OCI-LY7 (cell line): ENCODE results near the gene TMEM270.

Source experiments
- EZH2phosphoT487 ChIP-seq: fragments of 200-600 bp; sonication (generic); IDR thresholded peaks from 2 replicates; pipeline ENCODE4 v1.6.1; 2018; ENCODE audit warnings: low read depth, borderline replicate concordance, mild to moderate bottlenecking, mixed run types, antibody characterized with exemption, low read length, moderate library complexity, mixed read lengths
- TF ChIP-seq, protein P1 (sequence below): fragments of 200-600 bp; sonication (generic); conservative IDR thresholded peaks from 2 replicates; pipeline ENCODE4 v1.5.1; 2014; ENCODE audit warnings: mild to moderate bottlenecking, antibody characterized with exemption, low read length, moderate library complexity, mixed read lengths

DNA sequence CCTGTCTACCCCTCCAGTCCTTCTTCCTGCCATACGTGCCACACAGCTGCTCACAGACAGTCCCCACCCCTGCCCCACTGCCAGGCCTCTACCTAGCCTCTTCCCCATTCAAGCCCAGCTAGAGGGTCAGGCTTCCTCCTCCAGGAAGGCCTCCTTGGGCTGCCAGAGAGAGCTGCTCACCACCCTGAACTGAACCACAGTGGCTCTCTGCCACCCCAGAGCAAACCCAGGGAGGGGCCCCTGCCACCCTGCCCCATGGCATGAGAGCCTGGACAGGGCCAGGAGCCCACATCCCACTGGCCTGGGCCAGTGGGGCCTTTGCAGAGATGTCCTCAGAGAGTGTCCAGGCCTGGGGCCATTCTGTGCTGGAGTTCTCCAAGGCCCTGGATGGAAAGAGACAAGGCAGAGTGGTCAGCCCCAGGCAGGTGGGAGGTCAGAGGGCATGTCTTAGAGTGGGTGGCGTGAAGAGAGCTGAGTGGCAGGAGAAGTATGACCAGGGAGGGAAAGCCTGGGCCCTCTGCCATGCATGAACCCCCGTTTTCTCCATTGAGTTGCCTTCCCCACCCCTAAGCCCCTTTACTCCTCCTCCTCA, 40.4 kb downstream of the TMEM270 start:
- TF ChIP-seq, protein P1, sequence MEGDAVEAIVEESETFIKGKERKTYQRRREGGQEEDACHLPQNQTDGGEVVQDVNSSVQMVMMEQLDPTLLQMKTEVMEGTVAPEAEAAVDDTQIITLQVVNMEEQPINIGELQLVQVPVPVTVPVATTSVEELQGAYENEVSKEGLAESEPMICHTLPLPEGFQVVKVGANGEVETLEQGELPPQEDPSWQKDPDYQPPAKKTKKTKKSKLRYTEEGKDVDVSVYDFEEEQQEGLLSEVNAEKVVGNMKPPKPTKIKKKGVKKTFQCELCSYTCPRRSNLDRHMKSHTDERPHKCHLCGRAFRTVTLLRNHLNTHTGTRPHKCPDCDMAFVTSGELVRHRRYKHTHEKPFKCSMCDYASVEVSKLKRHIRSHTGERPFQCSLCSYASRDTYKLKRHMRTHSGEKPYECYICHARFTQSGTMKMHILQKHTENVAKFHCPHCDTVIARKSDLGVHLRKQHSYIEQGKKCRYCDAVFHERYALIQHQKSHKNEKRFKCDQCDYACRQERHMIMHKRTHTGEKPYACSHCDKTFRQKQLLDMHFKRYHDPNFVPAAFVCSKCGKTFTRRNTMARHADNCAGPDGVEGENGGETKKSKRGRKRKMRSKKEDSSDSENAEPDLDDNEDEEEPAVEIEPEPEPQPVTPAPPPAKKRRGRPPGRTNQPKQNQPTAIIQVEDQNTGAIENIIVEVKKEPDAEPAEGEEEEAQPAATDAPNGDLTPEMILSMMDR, result no peak
- TF ChIP-seq EZH2phosphoT487, result no peak
